ENCODE measurements around the gene OCA2.

- TF ChIP-seq CTCF (IDR thresholded peaks at IDR 0.05 in 8 of 11, conservative IDR thresholded peaks at IDR 0.05 in 3 of 11) (no peak), POLR2A (IDR thresholded peaks at IDR 0.05) (no peak)
Measured at GRCh38 chr15:27790270-27790669, 308.8 kb downstream of the OCA2 start.
